ENCODE measurements around the gene CABLES2.

GRCh38 chr20:62394248-62395245 lies 12.5 kb downstream of the CABLES2 start:
- TF ChIP-seq REST (IDR thresholded peaks at IDR 0.05; ENCODE audit: low read depth) (no peak), RAD21 (IDR thresholded peaks at IDR 0.05; ENCODE audit: low read depth) (no peak), CEBPB (IDR thresholded peaks at IDR 0.05) (no peak), TAF1 (IDR thresholded peaks at IDR 0.05; ENCODE audit: low read depth) (no peak), EP300 (IDR thresholded peaks at IDR 0.05; ENCODE audit: borderline replicate concordance) (no peak), NFIC (IDR thresholded peaks at IDR 0.05) (no peak), TEAD4 (IDR thresholded peaks at IDR 0.05) (no peak), MAX (IDR thresholded peaks at IDR 0.05) (no peak), YY1 (IDR thresholded peaks at IDR 0.05; ENCODE audit: low read depth) (no peak), TCF12 (IDR thresholded peaks at IDR 0.05; ENCODE audit: low read depth) (no peak), USF1 (IDR thresholded peaks at IDR 0.05) (no peak), EGR1 (IDR thresholded peaks at IDR 0.05) (no peak), CREB1 (IDR thresholded peaks at IDR 0.05; ENCODE audit: low read depth) (no peak), FOXM1 (IDR thresholded peaks at IDR 0.05; ENCODE audit: borderline replicate concordance, low read depth) (no peak)
